ENCODE measurements around the gene NAA60.

NAA60 gene

DNA sequence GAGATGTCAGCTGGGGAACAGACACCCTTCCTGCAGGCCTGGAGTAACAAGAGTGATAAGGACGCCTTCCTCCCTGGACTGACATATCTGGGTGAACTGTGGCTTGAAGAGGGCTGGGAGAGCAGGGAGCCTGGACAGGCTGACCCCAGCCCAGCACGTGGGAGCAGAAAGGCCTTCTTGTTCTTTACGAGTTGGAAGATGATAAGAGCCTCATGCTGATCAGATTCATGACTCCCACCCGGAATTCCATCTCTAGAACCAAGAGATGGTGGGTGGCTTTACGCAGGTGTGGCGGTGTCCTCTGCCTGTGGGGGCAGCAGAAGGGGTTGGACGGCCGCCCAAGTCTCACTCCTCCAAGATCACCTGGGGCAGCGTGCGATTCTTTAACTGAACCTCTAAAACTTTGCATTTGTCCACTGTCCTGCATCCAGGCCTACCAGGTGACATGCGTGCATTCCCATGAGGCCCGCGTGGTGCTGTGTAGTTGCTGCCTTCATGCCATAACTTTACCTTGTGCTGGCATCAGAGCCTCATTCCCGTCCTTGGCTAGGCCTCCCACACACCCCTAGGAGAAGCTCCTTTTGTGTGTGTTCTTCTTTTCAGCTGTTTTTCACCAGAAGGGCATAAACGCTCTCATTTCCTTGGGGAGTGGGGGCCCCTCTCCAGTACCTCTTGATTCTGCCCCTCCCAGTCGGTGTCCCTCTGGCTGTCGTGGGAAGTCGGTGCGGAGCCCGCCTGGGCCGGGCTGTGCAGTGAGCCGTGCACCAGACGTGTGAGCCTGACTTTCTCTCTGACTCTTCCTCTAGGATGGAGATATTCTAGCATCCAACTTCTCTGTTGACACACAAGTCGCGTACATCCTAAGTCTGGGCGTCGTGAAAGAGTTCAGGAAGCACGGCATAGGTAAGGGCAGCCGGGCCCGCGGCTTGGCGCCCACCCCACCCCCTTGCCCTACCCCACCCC is 38.5 kb downstream of the NAA60 start:
- no peaks in the 10 kb centered on the region for H3K9me3 ChIP-seq
- no peak overlapping the region for H3K4me3 ChIP-seq
- no peak overlapping the region for H3K27ac ChIP-seq
- H3K27me3 ChIP-seq, result no peaks in the 10 kb centered on the region
- TF ChIP-seq, protein P1, sequence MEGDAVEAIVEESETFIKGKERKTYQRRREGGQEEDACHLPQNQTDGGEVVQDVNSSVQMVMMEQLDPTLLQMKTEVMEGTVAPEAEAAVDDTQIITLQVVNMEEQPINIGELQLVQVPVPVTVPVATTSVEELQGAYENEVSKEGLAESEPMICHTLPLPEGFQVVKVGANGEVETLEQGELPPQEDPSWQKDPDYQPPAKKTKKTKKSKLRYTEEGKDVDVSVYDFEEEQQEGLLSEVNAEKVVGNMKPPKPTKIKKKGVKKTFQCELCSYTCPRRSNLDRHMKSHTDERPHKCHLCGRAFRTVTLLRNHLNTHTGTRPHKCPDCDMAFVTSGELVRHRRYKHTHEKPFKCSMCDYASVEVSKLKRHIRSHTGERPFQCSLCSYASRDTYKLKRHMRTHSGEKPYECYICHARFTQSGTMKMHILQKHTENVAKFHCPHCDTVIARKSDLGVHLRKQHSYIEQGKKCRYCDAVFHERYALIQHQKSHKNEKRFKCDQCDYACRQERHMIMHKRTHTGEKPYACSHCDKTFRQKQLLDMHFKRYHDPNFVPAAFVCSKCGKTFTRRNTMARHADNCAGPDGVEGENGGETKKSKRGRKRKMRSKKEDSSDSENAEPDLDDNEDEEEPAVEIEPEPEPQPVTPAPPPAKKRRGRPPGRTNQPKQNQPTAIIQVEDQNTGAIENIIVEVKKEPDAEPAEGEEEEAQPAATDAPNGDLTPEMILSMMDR (IDR thresholded peaks at IDR 0.05), result no peak
- H3K4me1 ChIP-seq, result no peaks in the 10 kb centered on the region
- no peak for DNase-seq
- peaks cover 75 to 93% (median 79%) of the 10 kb centered on the region in 3 donors for H3K36me3 ChIP-seq
- intact Hi-C loops (cut with DNase I; ENCODE audit: low total_unique reads), result no loop called here

DNA sequence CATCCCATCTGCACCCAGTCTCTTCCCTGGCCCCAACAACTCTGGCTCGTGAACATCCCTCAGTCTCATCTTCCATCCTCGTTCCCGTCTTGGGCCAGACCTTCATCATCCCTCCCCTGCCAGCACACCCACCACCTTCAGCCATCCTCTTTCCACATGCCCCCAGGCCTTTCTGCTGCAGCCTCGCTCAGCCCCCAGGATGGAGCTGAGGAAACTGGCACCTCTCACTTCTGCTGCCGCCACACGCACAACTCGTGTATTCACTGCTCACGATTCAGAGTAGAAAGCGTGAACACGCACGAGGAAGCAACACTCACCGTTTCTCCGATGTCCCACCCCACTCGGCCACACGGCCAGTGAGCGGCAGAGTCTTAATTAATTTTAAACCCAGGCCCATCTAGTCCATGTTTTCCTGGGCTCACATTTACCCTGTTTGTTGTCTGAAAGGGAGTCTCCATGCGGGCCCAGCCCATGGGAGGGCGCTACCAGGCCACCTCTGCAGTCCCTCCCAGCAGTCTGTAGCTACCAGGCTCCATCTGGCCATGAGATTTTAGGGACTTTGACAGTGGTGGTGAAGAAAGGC is 39.3 kb downstream of the NAA60 start:
- intact Hi-C loops (cut with DNase I; ENCODE audit: low total_unique reads), result no loop called here
- Histone ChIP-seq H3K36me3 (peaks cover 76 to 96% (median 86%) of the 10 kb centered on the region in 3 donors), H3K27ac (no peak overlapping the region), H3K9me3 (no peaks in the 10 kb centered on the region), H3K4me3 (no peak overlapping the region), H3K4me1 (no peaks in the 10 kb centered on the region), H3K27me3 (no peaks in the 10 kb centered on the region)
- TF ChIP-seq, protein P1 (IDR thresholded peaks at IDR 0.05), result no peak
- no peak for DNase-seq

DNA sequence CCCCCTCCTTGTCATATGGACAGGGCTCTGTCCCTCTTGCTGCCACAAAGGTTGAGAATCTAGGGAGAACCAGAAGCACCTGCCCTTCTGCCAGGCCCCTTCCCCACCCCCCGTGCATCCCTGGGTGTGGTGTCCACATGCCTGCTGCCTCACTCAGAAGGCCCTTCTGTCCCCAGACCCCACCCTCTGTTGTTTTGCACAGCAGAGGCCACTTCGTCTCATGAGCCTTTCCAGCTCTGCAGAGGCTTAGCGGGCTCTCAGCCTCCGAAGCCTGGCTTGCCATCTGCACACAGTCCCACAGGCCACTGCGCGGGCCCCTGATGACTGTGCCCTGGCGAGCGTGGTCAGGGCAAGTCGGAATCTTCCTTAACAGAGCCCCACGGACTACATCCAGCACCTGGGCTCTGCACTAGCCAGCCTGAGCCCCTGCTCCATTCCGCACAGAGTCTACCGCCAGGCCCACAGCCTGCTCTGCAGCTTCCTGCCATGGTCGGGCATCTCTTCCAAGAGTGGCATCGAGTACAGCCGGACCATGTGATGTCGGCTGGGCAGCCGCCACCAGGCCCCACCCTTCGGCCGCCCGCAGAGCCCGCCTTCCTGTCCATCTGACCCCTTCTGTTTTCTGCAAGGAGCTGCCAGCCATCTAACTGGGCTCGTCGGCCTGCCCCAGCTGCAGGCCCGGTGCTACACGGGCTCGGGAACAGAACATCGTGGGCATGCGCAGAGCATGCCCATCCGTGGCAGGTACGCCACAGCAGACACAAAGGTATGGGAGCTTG is 41.0 kb downstream of the NAA60 start:
- Histone ChIP-seq H3K4me1 (no peaks in the 10 kb centered on the region), H3K27ac (no peak overlapping the region), H3K9me3 (no peaks in the 10 kb centered on the region), H3K27me3 (no peaks in the 10 kb centered on the region), H3K36me3 (peaks cover 71 to 87% (median 84%) of the 10 kb centered on the region in 3 donors), H3K4me3 (no peak overlapping the region)
- TF ChIP-seq, protein P1 (IDR thresholded peaks at IDR 0.05), result no peak
- intact Hi-C loops (cut with DNase I; ENCODE audit: low total_unique reads), result no loop called here
- DNase-seq, result no peak

DNA sequence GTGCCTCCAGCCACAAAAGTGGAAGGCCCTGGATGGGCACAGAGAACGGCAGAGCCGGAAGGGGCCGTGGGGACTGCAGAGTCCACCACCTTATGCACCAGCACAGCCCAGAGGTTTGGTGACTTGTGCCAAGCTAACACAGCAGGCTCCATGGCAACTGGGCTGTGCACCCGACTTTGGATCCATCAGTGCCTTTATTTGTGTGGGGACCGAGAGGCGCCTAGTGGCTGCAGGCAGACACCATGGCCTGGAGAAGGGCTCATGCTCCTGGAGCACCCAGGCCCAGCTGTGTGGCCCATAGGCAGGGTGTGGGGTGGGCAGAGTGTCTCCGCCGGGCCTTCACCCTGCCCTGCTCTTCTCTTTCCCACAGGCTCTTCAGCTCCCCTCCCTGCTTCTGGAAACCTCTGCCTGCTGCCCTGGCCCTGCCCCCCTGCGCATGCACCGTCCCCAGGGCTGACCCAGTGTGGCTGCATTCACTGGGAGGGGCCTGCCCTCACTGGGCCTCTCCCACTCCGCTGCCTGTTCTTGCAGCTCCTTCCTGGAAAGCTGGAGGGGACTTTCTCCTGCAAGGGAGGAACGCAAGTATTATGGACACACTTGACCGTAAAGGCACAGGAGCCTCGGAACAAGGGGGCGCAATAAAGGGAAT is 41.7 kb downstream of the NAA60 start:
- no peak for DNase-seq
- TF ChIP-seq, protein P1 (IDR thresholded peaks at IDR 0.05), result no peak
- Histone ChIP-seq H3K27me3 (no peaks in the 10 kb centered on the region), H3K4me1 (no peaks in the 10 kb centered on the region), H3K36me3 (peaks cover 64 to 80% (median 77%) of the 10 kb centered on the region in 3 donors), H3K27ac (no peak overlapping the region), H3K9me3 (no peaks in the 10 kb centered on the region), H3K4me3 (no peak overlapping the region)
- intact Hi-C loops (cut with DNase I; ENCODE audit: low total_unique reads), result no loop called here

DNA sequence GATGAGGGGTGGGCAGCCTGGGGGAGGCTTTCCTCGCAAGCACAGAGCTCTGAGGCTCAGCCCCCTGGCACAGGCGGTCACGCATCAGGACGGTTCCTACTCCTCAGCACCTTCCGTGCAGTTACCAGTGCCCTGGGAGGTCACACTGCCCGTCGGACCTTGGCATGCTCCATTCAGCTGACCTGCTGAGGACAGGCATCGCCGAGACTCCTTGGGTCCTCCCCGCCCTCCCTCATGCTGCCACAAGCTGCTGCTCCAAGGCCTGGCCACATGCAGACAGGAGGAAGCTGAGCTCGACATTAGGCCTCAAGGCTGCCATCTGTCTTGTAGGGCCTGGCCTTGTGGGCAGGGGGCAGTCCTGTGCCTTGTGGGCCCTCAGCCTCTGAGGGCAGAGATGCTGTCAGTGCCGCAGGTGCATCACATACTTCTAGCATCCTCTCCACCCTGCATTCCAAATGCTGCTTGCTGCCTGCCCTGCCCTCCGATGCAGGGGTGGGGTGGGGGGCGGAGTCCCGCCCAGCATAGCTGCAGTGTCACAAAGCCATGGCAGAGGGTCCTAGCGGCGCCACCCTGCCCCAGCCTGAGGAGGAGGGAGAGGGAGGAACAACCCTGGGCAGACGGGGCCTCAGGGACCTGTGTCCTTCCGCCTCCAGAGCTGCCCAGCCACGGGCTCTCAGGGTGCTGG is 42.5 kb downstream of the NAA60 start:
- Histone ChIP-seq H3K27me3 (no peaks in the 10 kb centered on the region), H3K36me3 (peaks cover 58 to 73% (median 71%) of the 10 kb centered on the region in 3 donors), H3K9me3 (no peaks in the 10 kb centered on the region), H3K27ac (no peak overlapping the region), H3K4me3 (no peak overlapping the region), H3K4me1 (no peaks in the 10 kb centered on the region)
- TF ChIP-seq, protein P1 (IDR thresholded peaks at IDR 0.05), result no peak
- DNase-seq, result no peak
- intact Hi-C loops (cut with DNase I; ENCODE audit: low total_unique reads), result no loop called here

Measured in tibial artery (tissue), 4 donors.